ENCODE results near the gene DYRK2.

The DYRK2 gene

DNA sequence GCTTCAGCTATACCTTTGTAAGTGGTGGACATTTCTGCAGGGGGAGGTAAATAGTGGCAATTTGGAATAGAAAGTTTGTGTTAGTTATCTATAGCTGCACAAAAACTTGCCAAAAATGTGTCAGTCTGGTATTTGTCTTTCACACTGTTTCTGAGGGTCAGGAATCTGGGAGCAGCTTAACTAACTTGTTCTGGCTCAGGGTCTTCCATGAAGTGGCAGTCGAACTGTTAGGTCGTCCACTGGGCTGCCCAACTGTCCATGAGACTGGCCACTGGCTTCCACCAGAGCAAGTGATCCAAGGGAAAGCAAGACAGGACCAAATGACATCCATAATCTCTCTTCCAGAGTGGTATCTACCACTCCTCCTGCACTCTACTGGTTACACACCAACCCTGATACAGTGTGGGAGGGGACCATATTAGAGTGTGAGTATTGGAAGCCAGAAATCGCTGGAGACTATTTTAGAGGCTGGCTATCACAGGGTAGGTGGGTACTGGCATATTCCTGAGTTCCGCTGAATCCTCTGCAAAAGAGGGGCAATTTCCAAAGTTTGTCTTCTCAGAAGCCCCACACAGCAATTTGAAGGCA lies 60.9 kb downstream of the DYRK2 start:
- FAIRE-seq = no peak

DNA sequence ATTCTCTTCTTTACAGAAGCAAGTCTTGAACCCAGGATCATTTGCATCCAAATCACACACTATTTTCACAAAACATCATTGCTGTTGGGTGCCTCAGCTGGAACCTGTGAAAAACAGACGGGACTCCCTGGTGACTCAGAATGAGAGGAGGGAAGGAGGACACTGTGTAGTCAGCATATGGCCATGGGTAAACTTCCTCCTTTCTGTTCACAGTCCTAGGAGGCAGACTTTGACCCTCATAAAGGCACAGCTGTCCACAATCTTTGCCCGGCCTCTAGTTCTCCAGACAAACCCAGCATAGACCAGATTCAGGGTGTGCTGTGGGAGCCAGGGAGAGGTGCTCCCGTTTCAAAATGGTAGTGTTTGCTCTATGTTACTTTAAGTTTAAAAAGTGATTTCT lies 62.0 kb downstream of the DYRK2 start:
- FAIRE-seq = no peak

DNA sequence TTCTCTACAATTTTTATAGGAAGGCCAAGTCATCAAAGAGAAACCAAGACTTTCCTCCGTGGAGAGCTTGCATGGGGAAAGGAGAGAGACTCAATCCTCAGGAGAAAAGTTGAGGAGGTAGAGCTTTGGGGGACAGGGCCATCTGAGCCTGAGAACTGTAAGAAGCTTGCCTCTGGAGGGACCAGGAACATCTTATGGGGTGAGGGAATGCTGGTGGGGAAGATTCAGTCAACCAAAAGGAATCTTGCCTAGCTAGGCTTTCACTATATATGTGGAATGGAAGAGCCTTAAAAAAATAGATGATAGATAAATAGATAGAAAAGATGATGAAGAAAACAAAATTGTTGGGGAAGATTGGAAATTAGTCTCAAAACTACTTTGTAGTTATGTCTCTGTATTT lies 63.5 kb downstream of the DYRK2 start:
- no peak for FAIRE-seq

DNA sequence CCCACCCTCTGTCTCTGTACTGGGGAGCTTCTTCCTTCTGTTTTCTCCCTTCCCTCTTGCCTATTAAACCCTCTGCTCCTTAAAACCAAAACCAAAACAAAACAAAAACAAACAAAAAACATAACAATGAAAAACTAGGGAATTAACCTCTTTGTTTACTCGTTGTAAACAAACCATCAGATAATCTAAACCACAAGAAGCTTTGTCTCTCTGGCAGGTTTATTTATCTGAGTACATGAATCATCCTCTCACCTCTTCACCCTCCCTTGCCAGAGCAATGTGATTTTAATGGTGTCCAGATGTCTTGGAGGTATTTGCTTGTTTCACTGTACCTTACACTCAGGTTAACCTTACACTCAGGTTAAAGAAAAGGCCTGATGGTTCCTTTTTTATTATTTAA lies 66.1 kb downstream of the DYRK2 start:
- no peak for FAIRE-seq

Data from A204.1 (cell line).